ENCODE measurements around the gene PRSS53.

The PRSS53 gene

DNA sequence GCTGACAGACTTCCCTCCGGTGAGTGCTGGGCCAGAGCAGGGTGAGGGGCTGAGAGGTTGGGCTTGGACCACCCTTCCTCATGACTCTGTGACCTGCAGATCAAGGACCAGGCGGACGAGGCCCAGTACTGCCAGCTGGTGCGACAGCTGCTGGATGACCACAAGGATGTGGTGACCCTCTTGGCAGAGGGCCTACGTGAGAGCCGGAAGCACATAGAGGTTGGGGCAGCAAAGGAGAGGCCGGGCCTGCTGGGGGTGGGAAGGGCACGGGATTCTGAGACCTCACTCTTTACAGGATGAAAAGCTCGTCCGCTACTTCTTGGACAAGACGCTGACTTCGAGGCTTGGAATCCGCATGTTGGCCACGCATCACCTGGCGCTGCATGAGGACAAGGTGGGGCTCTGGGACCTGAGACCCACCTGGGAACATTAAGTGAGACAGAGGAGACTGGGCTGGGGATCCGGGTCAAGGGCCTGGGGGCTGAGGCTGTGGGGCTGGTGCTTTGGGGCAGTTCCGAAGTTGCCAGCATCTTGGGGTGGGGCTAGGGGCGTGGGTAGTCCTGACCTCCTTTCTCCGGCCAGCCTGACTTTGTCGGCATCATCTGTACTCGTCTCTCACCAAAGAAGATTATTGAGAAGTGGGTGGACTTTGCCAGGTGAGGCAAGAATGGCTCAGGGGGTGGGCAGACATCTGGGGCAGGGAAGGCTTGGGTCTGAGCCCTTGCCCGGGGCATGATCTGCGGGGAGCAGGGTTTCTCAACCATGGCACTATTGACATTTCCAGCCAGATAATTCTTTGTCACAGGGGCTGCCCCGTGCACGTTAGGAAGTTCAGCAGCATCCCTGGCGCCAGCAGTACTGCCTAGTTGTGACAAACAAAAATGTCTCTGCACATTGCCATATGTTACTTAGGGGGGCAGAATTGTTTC is 21.6 kb upstream of the PRSS53 start:
- no peaks in the 10 kb centered on the region for H3K27me3 ChIP-seq (ENCODE audit: low read depth, low read length)
- peaks cover 10% of the 10 kb centered on the region; the same call in 1 of the 2 replicates for H3K79me2 ChIP-seq (ENCODE audit: low read length)
- no peak overlapping the region for H3K4me3 ChIP-seq (ENCODE audit: low read length)
- H3K27ac ChIP-seq (ENCODE audit: low read length) = no peak overlapping the region
- H3K9ac ChIP-seq (ENCODE audit: low read length) = no peak overlapping the region
- H4K20me1 ChIP-seq (ENCODE audit: insufficient read depth, low read length) = no peaks in the 10 kb centered on the region
- H3K9me3 ChIP-seq (ENCODE audit: insufficient read depth, low read length) = no peaks in the 10 kb centered on the region
- TF ChIP-seq, protein P1, sequence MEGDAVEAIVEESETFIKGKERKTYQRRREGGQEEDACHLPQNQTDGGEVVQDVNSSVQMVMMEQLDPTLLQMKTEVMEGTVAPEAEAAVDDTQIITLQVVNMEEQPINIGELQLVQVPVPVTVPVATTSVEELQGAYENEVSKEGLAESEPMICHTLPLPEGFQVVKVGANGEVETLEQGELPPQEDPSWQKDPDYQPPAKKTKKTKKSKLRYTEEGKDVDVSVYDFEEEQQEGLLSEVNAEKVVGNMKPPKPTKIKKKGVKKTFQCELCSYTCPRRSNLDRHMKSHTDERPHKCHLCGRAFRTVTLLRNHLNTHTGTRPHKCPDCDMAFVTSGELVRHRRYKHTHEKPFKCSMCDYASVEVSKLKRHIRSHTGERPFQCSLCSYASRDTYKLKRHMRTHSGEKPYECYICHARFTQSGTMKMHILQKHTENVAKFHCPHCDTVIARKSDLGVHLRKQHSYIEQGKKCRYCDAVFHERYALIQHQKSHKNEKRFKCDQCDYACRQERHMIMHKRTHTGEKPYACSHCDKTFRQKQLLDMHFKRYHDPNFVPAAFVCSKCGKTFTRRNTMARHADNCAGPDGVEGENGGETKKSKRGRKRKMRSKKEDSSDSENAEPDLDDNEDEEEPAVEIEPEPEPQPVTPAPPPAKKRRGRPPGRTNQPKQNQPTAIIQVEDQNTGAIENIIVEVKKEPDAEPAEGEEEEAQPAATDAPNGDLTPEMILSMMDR (IDR thresholded peaks at IDR 0.05; ENCODE audit: low read depth, low read length) = no peak
- no peak for TF ChIP-seq EZH2phosphoT487 (IDR thresholded peaks at IDR 0.05; ENCODE audit: low read depth)
- H3K36me3 ChIP-seq (replicated peaks; ENCODE audit: low read depth, low read length) = peaks cover 32% of the 10 kb centered on the region
- H3K4me1 ChIP-seq (ENCODE audit: low read length) = peaks cover 19% of the 10 kb centered on the region
- no peak overlapping the region for H3K4me2 ChIP-seq (ENCODE audit: low read length)
- no peak overlapping the region for H2AFZ ChIP-seq (ENCODE audit: low read depth, low read length)

DNA sequence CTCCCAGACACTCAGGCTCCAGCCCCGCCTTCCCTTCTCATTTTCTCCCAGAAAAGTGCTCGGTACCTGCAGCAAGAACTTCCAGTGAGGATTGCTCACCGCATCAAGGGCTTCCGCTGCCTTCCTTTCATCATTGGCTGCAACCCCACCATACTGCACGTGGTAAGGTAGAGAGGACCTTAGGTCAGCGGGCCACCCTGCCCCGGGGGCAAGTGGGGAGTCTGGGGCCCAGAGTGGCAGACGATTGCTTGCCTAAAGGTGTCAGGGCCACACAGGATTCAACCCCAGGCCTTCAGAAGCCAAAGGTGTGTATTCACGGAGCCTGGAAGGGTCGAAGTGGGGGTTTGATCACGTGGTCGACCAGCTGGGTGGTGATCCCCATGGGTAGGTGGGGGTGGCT is 20.9 kb upstream of the PRSS53 start:
- Histone ChIP-seq H3K9ac (ENCODE audit: low read length) (no peak overlapping the region), H3K79me2 (ENCODE audit: low read length) (peaks cover 10% of the 10 kb centered on the region; the same call in 1 of the 2 replicates), H3K4me1 (ENCODE audit: low read length) (peaks cover 19% of the 10 kb centered on the region), H3K36me3 (replicated peaks; ENCODE audit: low read depth, low read length) (peaks cover 32% of the 10 kb centered on the region), H3K27ac (ENCODE audit: low read length) (no peak overlapping the region), H3K4me2 (ENCODE audit: low read length) (no peak overlapping the region), H3K4me3 (ENCODE audit: low read length) (no peak overlapping the region), H4K20me1 (ENCODE audit: insufficient read depth, low read length) (no peaks in the 10 kb centered on the region), H3K27me3 (ENCODE audit: low read depth, low read length) (no peaks in the 10 kb centered on the region), H3K9me3 (ENCODE audit: insufficient read depth, low read length) (no peaks in the 10 kb centered on the region), H2AFZ (ENCODE audit: low read depth, low read length) (no peak overlapping the region)
- no peak for TF ChIP-seq EZH2phosphoT487 (IDR thresholded peaks at IDR 0.05; ENCODE audit: low read depth)
- TF ChIP-seq, protein P1 (IDR thresholded peaks at IDR 0.05; ENCODE audit: low read depth, low read length) = no peak

- H3K4me2 ChIP-seq (ENCODE audit: low read length) = peak overlapping the region; percentile 99
- H3K27me3 ChIP-seq (ENCODE audit: low read depth, low read length) = no peaks in the 10 kb centered on the region
- TF ChIP-seq, protein P1 (IDR thresholded peaks at IDR 0.05; ENCODE audit: low read depth, low read length) = no peak
- no peak for TF ChIP-seq EZH2phosphoT487 (IDR thresholded peaks at IDR 0.05; ENCODE audit: low read depth)
- H3K9ac ChIP-seq (ENCODE audit: low read length) = peak overlapping the region; percentile 79
- peaks cover 32% of the 10 kb centered on the region for H3K36me3 ChIP-seq (replicated peaks; ENCODE audit: low read depth, low read length)
- no peaks in the 10 kb centered on the region for H4K20me1 ChIP-seq (ENCODE audit: insufficient read depth, low read length)
- no peaks in the 10 kb centered on the region for H3K9me3 ChIP-seq (ENCODE audit: insufficient read depth, low read length)
- peaks cover 10% of the 10 kb centered on the region; the same call in 1 of the 2 replicates for H3K79me2 ChIP-seq (ENCODE audit: low read length)
- H3K4me3 ChIP-seq (ENCODE audit: low read length) = peak overlapping the region; percentile 79
- H3K27ac ChIP-seq (ENCODE audit: low read length) = 0 out of 2 replicates have a peak overlapping the region, but pooled peaks have one; percentile 26
- no peak overlapping the region for H2AFZ ChIP-seq (ENCODE audit: low read depth, low read length)
- peaks cover 18% of the 10 kb centered on the region for H3K4me1 ChIP-seq (ENCODE audit: low read length)
Observed at GRCh38 chr16:31108794-31109558, 20.2 kb upstream of the PRSS53 start.
